CMK (cell line): Measurements from ENCODE around the gene ANXA2.
A peak's percentile ranks its signal among the peaks of the same experiment; 100 is the strongest.

Experiments
- DNase-seq: peaks from one replicate; pipeline ENCODE4 v3.0.0-alpha.2; 2010; ENCODE audit warnings: low read depth

Gene ANXA2

DNA sequence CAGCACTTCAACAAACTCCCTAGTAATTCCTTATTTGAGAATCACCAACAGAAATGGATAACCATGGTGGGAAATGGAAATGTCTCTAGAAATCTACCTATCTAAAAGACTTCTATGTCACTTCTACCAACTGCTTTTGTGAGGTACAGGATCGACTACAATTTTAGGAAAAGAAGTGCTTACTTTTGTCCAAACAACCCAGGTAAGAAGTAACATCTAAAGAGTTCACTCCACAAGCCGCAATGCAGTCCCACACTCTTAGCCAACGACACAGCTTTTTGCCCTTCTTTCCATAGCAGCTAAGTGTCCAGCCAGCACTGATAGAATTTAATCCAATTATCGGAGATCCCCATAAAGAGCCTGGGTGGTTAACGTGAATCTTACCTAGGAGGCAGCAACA lies 28.1 kb downstream of the ANXA2 start:
- no peak for DNase-seq

DNA sequence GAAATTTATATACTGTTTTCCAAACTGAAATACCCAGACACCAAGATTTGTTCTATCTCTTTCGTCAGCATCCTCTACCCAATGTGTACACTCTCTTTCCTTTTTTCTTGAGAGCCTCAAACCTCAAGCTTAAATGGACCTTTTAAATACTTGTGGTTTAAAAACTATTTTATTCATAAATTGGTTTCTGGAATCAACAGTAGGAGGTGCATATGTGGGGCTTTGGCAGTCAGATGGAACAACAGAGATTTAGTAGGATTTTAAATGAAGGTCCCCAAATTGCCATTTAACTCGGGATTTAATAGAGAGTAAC lies 33.2 kb downstream of the ANXA2 start:
- DNase-seq: no peak

DNA sequence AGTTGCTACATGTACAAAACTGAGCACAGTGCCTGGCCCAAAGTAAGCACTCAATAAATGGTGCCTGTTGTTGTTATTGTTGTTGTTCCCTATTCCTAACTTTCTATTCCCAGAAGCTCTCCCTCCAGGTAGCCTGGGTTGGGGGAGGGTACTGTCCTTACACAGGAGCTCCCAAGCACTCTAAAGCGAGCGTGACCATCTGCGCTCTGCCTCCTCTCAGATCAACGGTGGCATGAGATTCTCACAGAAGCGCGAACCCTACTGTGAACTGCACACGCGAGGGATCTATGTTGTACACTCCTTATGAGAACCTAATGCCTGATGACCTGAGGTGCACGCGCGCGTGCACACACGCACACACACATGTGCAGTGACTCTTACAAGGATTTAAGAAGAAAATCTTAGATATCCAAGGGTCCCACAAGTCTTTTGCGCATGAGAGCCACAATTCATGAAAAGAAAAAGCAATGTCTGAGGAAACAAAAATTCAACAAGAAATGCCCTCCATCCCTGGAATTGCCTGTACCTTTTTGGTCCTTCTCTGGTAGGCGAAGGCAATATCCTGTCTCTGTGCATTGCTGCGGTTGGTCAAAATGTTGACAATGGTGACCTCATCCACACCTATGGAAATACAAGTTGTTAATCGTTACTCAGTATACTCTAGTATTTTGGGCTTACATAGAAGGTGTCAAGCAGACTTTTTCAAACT lies 33.7 kb downstream of the ANXA2 start:
- no peak for DNase-seq

DNA sequence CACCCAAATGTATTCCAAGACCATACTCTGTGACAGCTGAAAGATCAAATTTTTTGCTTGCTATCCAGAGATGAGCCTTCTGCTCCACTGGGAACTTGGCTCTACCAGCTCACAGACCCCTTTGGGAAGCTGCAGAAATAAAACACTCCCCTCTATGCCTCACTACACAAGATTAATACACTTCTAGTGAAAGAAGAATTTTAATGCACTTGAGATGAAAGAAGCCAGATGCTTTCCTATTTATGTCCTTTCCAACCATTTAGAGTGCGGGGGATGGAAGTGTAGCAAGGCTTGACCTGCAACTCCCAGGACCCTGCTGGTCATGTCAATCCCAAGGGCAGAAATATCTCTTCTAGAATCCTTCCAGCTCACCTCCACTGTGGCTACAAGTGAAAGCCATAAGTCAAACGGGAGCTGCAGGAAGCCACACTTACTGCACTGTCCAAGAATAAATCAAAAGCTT lies 34.7 kb downstream of the ANXA2 start:
- DNase-seq: no peak

DNA sequence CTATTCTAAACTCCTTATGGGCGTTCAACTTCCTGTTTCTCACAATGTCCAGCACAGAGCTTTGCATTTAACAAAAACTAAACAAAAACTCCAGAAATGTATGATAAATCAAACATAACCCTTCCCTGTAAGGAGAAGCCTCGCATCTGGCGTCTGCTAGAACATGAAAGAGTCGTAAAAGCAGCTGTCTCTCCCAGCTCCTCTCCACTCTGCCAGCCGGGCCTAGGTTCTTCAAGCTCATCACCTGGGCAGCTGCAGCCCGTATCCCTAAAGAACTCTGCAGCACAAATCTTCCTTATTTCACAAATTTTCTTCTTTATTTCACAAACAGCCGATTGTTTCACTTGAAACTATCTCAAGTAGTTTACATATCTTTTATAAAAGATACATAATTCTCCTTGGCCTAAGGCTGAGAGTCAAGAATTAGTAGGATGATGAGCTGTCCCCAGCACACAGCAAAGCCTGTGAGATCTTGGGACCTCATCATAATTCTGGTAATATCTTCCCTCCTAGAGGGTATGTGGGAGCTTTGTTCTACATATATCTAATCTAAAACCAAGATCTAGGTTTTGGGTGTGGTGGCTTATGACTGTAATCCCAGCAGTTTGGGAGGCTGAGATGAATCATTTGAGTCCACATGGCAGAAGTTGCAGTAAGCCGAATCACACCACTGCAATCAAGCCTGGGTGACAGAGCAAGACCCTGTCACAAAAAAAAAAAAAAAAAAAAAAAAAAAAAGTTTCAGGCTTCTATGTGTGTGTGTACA lies 35.3 kb downstream of the ANXA2 start:
- DNase-seq: no peak

DNA sequence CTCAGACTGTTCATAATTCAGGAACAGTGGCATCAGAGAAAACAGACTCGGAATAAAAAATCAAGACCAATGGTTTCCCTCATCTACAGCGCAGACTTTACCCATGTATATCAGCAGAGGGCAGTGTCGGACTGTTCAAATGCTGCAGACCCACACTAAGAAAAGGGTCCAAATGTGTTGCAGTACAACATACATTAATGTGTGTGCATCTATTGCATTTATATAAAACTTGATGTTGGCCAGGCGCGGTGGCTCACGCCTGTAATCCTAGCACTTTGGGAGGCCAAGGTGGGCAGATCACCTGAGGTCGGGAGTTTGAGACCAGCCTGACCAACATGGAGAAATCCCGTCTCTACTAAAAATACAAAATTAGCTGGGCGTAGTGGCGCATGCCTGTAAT lies 38.0 kb downstream of the ANXA2 start:
- peak; percentile 18 for DNase-seq

DNA sequence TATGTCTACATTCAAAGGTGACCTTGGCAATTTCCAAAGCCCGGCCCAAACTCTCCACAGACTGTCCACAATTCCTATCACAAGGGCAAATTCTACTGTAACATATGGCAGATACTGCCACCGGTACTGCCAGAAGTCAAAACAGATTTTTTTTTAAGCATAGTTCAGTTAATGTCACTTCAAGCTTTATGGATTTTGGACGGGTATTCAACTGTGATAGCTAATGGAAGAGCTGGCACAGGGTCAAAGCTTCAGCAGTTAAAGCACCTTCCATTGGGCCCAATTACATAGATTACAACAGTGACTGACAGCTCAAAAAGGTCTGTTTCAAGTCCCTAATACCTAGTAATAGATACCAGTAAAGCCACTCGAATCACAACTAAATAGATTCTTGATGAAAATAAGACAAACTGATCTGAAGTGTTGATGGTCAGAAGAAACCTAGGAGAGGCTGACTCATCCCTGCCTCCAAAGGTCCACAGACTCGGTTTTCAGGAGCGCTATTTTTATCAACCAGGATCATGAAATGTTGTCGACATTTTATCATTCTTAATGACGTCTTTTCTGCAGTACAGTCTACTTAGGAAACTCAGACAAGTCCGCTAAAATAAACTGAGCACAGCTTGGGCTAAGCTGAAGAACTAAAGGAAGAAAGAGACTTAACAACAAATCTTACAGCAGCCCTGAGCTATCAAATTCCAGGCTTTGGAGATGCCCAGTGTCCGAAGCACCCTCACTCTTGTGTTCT lies 38.7 kb downstream of the ANXA2 start:
- DNase-seq: no peak

DNA sequence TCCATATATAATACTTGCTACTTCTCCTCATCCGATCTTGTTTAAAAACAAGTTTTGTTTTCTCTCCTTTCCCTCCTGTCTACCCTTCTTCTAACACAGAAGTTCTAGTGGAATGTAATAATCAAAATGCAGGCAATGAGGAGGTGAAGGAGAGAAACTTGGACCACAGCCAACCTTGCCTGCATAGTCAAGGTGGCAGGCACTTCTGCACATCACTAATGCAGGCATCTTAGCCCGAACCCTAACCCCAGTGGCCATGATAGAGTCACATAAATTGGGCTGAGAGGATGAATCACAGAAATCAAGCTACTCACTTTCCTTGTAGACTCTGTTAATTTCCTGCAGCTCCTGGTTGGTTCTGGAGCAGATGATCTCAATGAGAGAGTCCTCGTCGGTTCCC lies 41.0 kb downstream of the ANXA2 start:
- DNase-seq: no peak

DNA sequence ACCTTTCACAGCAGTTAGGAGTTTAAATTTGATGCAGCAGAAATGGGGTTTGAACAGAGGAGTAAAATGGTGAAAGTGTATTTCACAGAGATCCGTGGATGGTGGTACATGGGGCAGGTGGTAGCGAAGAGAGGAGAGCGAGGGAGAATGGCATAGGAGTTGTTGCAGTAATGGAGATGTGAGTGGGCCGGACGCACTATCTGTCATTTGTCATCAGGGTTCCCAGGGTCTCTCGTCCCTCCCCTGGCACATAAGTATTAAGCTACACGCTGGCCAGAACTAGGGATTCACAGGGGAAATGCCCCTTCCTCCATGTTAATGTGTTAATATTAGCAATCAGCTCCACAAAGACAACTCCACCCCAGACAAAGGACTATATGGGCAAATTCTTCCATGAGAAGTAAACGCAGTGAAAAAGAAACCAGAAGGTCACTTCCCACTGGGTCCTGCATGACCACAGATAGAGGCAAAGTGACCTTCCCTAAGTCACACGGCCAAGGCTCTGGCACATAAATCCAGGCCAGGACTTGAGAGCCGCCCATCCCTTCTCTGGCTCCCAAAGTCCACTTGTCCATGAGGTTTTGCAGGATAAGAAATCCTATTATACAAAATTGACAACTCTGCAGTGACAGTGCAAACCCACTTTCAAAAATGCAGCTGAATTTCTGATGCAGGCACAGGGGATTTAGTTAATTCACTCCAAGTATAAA lies 42.5 kb downstream of the ANXA2 start:
- no peak for DNase-seq

DNA sequence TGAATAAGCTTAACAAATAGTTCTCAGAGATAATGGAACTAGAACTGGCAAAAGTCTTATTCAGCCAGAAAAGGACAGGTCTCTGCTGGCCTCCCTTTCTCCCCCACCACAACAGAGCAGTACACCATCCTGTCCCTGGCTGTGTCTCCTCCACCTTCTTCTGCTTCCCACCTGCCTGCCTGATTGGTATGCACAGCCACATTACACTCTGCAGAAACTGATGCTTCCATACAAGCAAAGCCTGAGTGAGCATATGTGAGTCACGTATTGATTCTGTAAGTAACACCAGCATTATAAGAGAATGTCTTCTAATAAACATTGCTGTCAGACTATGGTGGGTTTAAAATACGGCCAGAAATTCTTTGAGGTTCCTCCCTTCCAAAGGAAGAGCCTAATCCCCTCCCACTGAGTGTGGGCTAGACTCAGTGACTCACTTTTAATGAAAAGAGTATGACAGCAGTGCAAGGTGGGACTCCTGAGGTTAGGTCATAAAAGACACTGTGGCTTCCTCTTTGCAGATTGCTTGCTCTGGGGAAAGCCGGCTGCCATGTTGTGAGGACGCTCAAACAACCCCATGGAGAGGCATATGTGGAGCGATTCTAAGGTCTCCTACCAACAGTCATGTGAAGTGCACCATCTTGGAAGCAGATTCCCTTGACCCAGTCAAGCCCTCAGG lies 44.4 kb downstream of the ANXA2 start:
- DNase-seq: no peak

DNA sequence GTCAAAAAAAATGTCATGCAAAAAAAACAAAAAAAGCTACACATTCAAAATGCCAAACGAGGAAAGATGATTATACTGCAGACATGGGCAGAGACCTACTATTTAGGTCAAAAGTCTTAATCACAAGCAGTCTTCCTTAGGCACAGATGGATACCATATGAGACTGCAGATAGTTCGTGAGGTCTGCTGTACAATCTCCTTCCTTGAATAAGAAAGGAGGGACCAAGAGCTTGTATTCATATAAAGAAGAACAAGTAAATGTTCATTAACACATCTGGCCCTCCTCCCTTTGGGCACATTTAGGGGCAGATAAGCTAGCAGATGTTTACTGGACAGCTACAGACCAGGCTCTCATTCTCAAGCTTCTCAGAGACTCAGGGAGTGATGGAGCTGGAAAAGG lies 45.3 kb downstream of the ANXA2 start:
- no peak for DNase-seq

DNA sequence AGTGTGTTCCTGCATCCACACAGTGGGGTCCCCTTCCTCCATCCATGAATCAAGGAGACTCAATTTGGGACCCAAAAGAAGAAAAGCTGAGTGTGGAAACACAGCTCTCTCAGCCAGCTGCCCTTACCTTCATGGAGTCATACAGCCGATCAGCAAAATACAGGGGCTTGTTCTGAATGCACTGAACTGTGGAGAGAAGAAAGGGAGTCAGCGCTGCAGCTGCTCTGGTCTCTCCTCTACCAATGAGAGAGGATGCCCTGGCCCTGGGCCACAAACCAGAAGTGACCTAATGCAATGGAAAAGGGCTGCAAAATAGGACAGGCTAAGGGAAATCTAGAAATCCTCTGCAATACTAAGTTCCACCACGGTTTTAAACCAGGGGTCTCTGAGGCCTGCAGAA lies 46.7 kb downstream of the ANXA2 start:
- no peak for DNase-seq

DNA sequence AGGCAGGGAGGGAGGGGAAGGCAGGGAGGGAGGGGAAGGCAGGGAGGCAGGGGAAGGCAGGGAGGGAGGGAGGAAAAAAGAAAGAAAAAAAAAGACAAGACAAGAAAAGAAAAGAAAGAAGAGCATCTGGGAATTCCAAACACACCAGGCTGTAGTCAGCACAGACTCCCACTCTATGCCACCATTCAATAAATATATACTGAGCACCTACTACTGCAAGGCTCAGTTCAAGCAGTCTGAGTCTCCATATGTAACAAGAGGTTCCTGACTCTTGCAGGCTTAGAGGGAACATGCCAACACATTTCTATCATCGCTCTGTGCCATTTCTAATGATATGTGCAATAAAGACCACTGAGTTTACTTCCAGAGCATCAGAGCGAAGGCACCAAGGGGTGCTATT lies 47.7 kb downstream of the ANXA2 start:
- no peak for DNase-seq

DNA sequence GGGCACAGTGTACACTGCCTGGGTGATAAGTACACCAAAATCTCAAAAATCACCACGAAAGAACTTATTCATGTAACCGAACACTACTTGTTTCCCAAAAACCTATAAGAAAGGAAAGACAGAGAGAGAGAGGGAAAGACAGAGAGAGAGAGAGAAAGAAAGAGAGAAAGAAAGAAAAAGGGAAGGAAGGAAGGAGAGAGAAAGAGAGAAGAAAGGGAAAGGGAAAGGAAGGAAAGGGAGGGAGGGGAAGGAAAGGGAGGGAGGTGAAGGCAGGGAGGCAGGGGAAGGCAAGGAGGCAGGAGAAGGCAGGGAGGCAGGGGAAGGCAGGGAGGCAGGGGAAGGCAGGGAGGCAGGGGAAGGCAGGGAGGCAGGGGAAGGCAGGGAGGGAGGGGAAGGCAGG lies 48.2 kb downstream of the ANXA2 start:
- DNase-seq: no peak

DNA sequence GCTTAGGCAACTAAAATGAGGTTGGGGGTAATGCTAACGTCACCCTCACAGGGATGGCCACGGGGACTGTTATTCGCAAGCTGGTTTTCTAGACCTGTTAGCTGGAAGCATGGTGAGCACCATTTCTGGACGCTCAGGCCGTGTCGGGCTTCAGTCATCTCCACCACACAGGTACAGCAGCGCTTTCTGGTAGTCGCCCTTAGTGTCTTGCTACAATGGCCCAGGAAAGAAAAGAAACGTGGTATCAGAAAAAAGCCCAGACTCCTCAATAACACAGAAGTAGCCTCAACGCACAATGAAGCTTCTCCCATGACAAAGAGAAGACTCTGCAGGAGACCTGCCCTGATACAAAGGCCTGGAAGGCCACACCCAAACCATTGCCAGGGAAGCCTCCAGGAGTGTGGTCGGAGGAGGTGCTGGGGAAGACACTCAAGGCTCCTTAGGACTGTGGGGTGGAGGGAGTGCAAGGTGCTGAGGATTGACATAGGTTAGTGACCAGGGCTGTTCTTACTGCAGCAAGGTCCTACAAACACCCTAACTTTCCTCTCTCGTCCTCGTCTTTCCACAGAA lies 50.2 kb downstream of the ANXA2 start:
- DNase-seq: no peak

DNA sequence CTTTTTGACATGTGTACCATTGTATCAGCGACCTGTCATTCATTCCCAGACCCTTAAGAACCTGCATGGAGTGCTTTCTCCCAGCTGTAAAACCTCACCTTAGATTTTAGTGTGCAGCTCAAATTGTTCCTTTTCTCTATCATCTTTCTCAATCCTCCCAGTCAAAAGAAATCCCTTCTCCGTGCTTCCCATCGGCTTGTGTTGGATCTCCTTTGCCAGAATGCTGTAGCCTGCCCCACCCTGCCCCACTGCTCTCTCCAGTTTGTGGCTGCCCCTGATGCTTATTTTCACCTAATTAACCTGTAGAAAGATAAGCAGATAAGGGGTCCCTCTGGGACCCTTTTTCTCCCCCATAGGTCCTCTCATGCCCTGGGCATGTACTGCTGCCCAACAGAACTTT lies 51.1 kb downstream of the ANXA2 start:
- DNase-seq: no peak

DNA sequence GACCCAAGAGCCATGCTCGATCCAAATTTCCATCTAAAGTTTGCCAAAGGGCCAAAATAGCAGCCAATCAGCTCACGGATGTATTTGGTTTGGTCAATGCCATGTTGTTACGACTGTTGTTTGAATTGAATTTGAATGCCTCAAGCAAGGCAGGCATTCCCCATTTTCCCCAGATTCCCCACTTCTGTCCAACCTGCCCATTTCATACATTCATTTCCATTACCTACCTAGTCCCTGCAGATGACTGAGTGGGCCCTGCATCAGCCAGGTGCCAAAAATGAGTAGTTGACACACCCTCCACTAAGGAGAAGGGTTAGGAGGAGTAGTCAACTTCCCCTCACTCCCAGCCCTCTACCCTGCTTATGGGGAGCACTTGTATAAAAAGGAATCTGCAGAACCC lies 51.7 kb downstream of the ANXA2 start:
- DNase-seq: no peak

DNA sequence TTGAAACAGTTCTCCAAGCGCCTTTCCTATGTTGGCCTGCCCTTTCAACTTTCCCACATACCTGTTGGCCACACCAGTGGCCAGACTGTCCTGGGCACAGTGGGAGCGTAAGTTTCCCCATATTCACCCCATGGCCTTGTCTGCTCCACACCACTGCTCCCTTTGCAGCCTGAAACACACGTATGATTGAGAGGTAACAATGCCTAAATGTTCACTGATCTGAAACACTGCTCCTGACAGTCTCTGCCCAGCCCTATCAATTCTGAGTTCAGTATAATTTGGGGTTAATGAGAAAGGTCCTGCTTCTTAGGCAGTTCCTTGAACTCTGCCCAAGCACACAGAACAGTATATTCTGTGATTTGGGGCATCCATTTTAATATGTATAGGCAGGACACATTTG lies 52.2 kb downstream of the ANXA2 start:
- no peak for DNase-seq

DNA sequence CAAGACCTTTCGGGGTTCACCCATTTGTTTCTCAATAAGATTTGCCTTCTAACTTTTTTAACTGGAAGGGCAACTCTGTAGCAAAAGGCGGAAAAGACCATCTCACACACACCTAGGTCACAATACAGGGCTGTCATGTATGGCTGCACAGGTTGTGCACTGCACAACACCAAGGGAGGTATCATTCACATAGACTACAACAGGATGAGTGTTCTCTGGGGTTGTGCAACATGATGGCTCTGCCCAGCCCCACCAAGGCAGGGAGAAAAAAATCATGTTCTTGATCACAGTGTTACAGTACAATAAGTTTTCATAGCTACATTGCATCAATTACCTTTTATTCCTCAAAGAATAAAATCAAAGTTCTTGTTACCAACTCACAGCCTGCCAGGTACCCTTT lies 52.8 kb downstream of the ANXA2 start:
- no peak for DNase-seq

DNA sequence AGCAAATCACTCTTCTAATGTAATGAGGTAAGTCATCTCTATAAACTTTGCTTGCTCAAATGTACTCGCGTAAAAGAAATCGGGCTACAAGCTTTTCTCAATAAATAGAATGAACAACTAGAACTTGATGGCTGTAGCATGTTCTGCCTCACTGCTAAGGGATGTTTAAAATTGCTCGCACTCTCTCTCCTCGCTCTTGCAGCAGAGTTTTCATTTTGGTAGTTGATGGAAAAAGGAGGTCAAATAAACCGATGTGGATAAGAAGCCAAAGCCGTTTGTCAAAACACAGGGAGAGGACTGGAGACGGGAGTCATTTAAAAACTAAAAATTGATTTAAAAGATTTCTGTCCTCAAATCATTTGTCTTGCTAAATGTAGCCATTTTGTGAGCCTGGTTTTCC lies 53.3 kb downstream of the ANXA2 start:
- DNase-seq: no peak

DNA sequence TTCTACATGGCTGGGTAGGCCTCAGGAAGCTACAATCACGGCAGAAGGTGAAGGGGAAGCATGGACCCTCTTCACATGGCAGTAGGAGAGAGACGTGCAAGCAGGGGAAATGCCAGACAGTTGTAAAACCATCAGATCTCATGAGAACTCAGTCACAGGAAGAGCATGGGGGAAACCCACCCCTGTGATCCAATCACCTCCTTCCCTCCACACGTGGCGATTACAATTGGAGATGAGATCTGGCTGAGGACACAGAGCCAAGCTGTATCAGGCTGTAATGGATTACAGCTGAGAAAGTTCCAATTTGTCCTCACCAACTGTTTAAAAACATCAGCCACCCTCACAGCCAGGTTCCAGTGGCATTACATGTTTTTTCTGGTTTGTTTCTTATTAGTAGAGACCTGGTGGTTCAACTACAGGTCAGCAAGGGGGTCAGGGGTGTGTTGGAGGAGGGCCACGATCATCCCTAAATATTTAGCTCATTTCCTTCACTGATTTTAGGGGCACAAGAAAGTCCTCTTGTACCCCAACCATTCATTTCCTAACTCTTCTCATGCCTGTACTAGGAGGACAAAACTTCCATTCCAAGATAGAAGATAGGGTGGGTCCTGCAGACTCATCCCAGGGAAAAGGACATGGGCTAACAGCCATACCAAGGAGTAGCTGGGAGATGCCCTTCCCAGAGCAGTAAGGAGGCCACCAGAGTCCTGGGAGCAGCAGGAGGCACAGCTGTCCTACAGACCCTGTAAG lies 54.4 kb downstream of the ANXA2 start:
- no peak for DNase-seq
